Stimulated activated naive CD8-positive, alpha-beta T cell treated with anti-CD3 and anti-CD28 coated beads, Interleukin-15, Interleukin-2, amounts not matched to agents 100 ng/mL and 50 ng/mL, for 24 hours (primary cell): Measurements from ENCODE around the gene CMTM8.

ENCODE experiments used
- H3K27ac Mint-ChIP-seq: one replicate; pipeline ENCODE4 v1.8.0; 2021; ENCODE audit warnings: mild to moderate bottlenecking, mixed read lengths
- H3K27me3 Mint-ChIP-seq: one replicate; pipeline ENCODE4 v1.8.0; 2021; ENCODE audit warnings: mixed read lengths
- H3K36me3 Mint-ChIP-seq: one replicate; pipeline ENCODE4 v1.8.0; 2021; ENCODE audit warnings: low read depth, mixed read lengths
- H3K4me1 Mint-ChIP-seq: one replicate; pipeline ENCODE4 v1.8.0; 2021; ENCODE audit warnings: low read depth, mixed read lengths
- H3K4me3 Mint-ChIP-seq: one replicate; pipeline ENCODE4 v1.8.0; 2021; ENCODE audit warnings: mild to moderate bottlenecking, mixed read lengths
- H3K9me3 Mint-ChIP-seq: one replicate; pipeline ENCODE4 v1.8.0; 2021; ENCODE audit warnings: mixed read lengths

CMTM8 gene

GRCh38 chr3:32303977-32304881, 65.7 kb downstream of the CMTM8 start:
- no peaks in the 10 kb centered on the region for H3K27me3 Mint-ChIP-seq
- no peak overlapping the region for H3K27ac Mint-ChIP-seq
- no peaks in the 10 kb centered on the region for H3K9me3 Mint-ChIP-seq
- no peak overlapping the region for H3K4me3 Mint-ChIP-seq
- no peaks in the 10 kb centered on the region for H3K36me3 Mint-ChIP-seq
- peaks cover 33% of the 10 kb centered on the region for H3K4me1 Mint-ChIP-seq

GRCh38 chr3:32305361-32305876, 66.9 kb downstream of the CMTM8 start:
- H3K27me3 Mint-ChIP-seq: no peaks in the 10 kb centered on the region
- H3K4me3 Mint-ChIP-seq: no peak overlapping the region
- H3K9me3 Mint-ChIP-seq: no peaks in the 10 kb centered on the region
- peaks cover 33% of the 10 kb centered on the region for H3K4me1 Mint-ChIP-seq
- H3K27ac Mint-ChIP-seq: no peak overlapping the region
- no peaks in the 10 kb centered on the region for H3K36me3 Mint-ChIP-seq

- Mint-ChIP-seq H3K9me3 (no peaks in the 10 kb centered on the region), H3K27ac (no peak overlapping the region), H3K27me3 (no peaks in the 10 kb centered on the region), H3K36me3 (no peaks in the 10 kb centered on the region), H3K4me3 (no peak overlapping the region), H3K4me1 (peaks cover 33% of the 10 kb centered on the region)
Observed at GRCh38 chr3:32306072-32306471, 67.6 kb downstream of the CMTM8 start.

GRCh38 chr3:32307591-32307990, 69.1 kb downstream of the CMTM8 start:
- Mint-ChIP-seq H3K36me3 (no peaks in the 10 kb centered on the region), H3K27ac (no peak overlapping the region), H3K4me3 (no peak overlapping the region), H3K9me3 (no peaks in the 10 kb centered on the region), H3K4me1 (peaks cover 29% of the 10 kb centered on the region), H3K27me3 (no peaks in the 10 kb centered on the region)

- no peaks in the 10 kb centered on the region for H3K27me3 Mint-ChIP-seq
- H3K36me3 Mint-ChIP-seq: no peaks in the 10 kb centered on the region
- no peaks in the 10 kb centered on the region for H3K9me3 Mint-ChIP-seq
- no peak overlapping the region for H3K4me3 Mint-ChIP-seq
- peaks cover 29% of the 10 kb centered on the region for H3K4me1 Mint-ChIP-seq
- no peak overlapping the region for H3K27ac Mint-ChIP-seq
Observed at GRCh38 chr3:32308378-32308777, 69.9 kb downstream of the CMTM8 start.

GRCh38 chr3:32309654-32310242, 71.3 kb downstream of the CMTM8 start:
- no peak overlapping the region for H3K27ac Mint-ChIP-seq
- H3K4me3 Mint-ChIP-seq: no peak overlapping the region
- H3K36me3 Mint-ChIP-seq: no peaks in the 10 kb centered on the region
- no peaks in the 10 kb centered on the region for H3K9me3 Mint-ChIP-seq
- no peaks in the 10 kb centered on the region for H3K27me3 Mint-ChIP-seq
- peaks cover 27% of the 10 kb centered on the region for H3K4me1 Mint-ChIP-seq

GRCh38 chr3:32310336-32310735, 71.9 kb downstream of the CMTM8 start:
- H3K4me1 Mint-ChIP-seq: peaks cover 27% of the 10 kb centered on the region
- no peak overlapping the region for H3K4me3 Mint-ChIP-seq
- no peak overlapping the region for H3K27ac Mint-ChIP-seq
- H3K27me3 Mint-ChIP-seq: no peaks in the 10 kb centered on the region
- H3K36me3 Mint-ChIP-seq: no peaks in the 10 kb centered on the region
- H3K9me3 Mint-ChIP-seq: no peaks in the 10 kb centered on the region

GRCh38 chr3:32310918-32311839, 72.7 kb downstream of the CMTM8 start:
- Mint-ChIP-seq H3K4me1 (peaks cover 27% of the 10 kb centered on the region), H3K9me3 (no peaks in the 10 kb centered on the region), H3K27me3 (no peaks in the 10 kb centered on the region), H3K36me3 (no peaks in the 10 kb centered on the region), H3K4me3 (no peak overlapping the region), H3K27ac (no peak overlapping the region)

GRCh38 chr3:32312251-32312650, 73.8 kb downstream of the CMTM8 start:
- H3K4me1 Mint-ChIP-seq: peaks cover 27% of the 10 kb centered on the region
- no peaks in the 10 kb centered on the region for H3K9me3 Mint-ChIP-seq
- H3K27me3 Mint-ChIP-seq: no peaks in the 10 kb centered on the region
- no peak overlapping the region for H3K4me3 Mint-ChIP-seq
- no peak overlapping the region for H3K27ac Mint-ChIP-seq
- H3K36me3 Mint-ChIP-seq: no peaks in the 10 kb centered on the region

- no peak overlapping the region for H3K4me3 Mint-ChIP-seq
- H3K27ac Mint-ChIP-seq: peak overlapping the region; percentile 82
Observed at GRCh38 chr3:32313169-32313568, 74.7 kb downstream of the CMTM8 start.

GRCh38 chr3:32313723-32314473, 75.4 kb downstream of the CMTM8 start:
- Mint-ChIP-seq H3K4me1 (peaks cover 27% of the 10 kb centered on the region), H3K36me3 (no peaks in the 10 kb centered on the region), H3K9me3 (no peaks in the 10 kb centered on the region), H3K27ac (peak overlapping the region; percentile 82), H3K4me3 (peak overlapping the region; percentile 66), H3K27me3 (no peaks in the 10 kb centered on the region)

More at GRCh38 chr3:32313169-32313568, 74.7 kb downstream of the CMTM8 start:
- no peaks in the 10 kb centered on the region for H3K27me3 Mint-ChIP-seq
- peaks cover 27% of the 10 kb centered on the region for H3K4me1 Mint-ChIP-seq
- H3K36me3 Mint-ChIP-seq: no peaks in the 10 kb centered on the region
- no peaks in the 10 kb centered on the region for H3K9me3 Mint-ChIP-seq

GRCh38 chr3:32315441-32315840, 77.0 kb downstream of the CMTM8 start:
- Mint-ChIP-seq H3K9me3 (no peaks in the 10 kb centered on the region), H3K4me3 (no peak overlapping the region), H3K4me1 (peaks cover 27% of the 10 kb centered on the region), H3K27me3 (no peaks in the 10 kb centered on the region), H3K27ac (no peak overlapping the region), H3K36me3 (no peaks in the 10 kb centered on the region)

- Mint-ChIP-seq H3K4me1 (peaks cover 33% of the 10 kb centered on the region), H3K27me3 (no peaks in the 10 kb centered on the region), H3K36me3 (no peaks in the 10 kb centered on the region), H3K27ac (no peak overlapping the region), H3K9me3 (no peaks in the 10 kb centered on the region), H3K4me3 (no peak overlapping the region)
Observed at GRCh38 chr3:32316319-32316718, 77.8 kb downstream of the CMTM8 start.

- Mint-ChIP-seq H3K36me3 (no peaks in the 10 kb centered on the region), H3K4me1 (peaks cover 31% of the 10 kb centered on the region), H3K9me3 (no peaks in the 10 kb centered on the region), H3K4me3 (no peak overlapping the region), H3K27me3 (no peaks in the 10 kb centered on the region), H3K27ac (no peak overlapping the region)
Observed at GRCh38 chr3:32316976-32317375, 78.5 kb downstream of the CMTM8 start.
